HepG2 (cell line): ENCODE measurements around the gene BCAS3. TPM values are rescaled to one million over a fixed set of nuclear protein-coding genes. Genes with fewer than 3 reads are reported as not detected.

ENCODE experiments used
- ATF5 ChIP-seq: sonication (generic); formaldehyde crosslinking; IDR thresholded peaks from 2 replicates; pipeline ENCODE4 v1.4.0; 2020; ENCODE audit warnings: mild to moderate bottlenecking, low read depth, missing genetic modification reagents
- ETV6 ChIP-seq: sonication (generic); formaldehyde crosslinking; conservative IDR thresholded peaks from 2 replicates; pipeline ENCODE4 v1.4.0; 2020; ENCODE audit warnings: missing genetic modification reagents
- GZF1 ChIP-seq: sonication (generic); formaldehyde crosslinking; IDR thresholded peaks from 2 replicates; pipeline ENCODE4 v1.5.1; 2020; ENCODE audit warnings: mild to moderate bottlenecking, missing genetic modification reagents
- MAZ ChIP-seq, 2 experiments: sonication (generic) in 1 of 2; formaldehyde crosslinking in 1 of 2; IDR thresholded peaks; 2 replicates each; pipeline versions ENCODE4 v1.5.0 to v1.6.1; 2012 to 2020; ENCODE audit warnings: low read depth in 2 of 2, mild to moderate bottlenecking in 2 of 2, borderline replicate concordance in 1 of 2, improper control_type of control experiment in 1 of 2, low read length in 1 of 2, missing genetic modification reagents in 1 of 2, moderate library complexity in 1 of 2
- MED1 ChIP-seq: sonication (generic); formaldehyde crosslinking; IDR thresholded peaks from 2 replicates; pipeline ENCODE4 v1.4.0; 2020; ENCODE audit warnings: missing genetic modification reagents
- MED13 ChIP-seq: sonication (generic); formaldehyde crosslinking; IDR thresholded peaks from 2 replicates; pipeline ENCODE4 v1.5.0; 2020; ENCODE audit warnings: missing genetic modification reagents
- MEIS2 ChIP-seq: sonication (generic); formaldehyde crosslinking; IDR thresholded peaks from 2 replicates; pipeline ENCODE4 v1.9.0; 2021; ENCODE audit warnings: mild to moderate bottlenecking, missing genetic modification reagents
- NFE2 ChIP-seq: sonication (generic); formaldehyde crosslinking; IDR thresholded peaks from 2 replicates; pipeline ENCODE4 v1.4.0; 2020; ENCODE audit warnings: missing genetic modification reagents
- ONECUT2 ChIP-seq: sonication (generic); formaldehyde crosslinking; IDR thresholded peaks from 2 replicates; pipeline ENCODE4 v1.4.0; 2020; ENCODE audit warnings: missing genetic modification reagents
- RARA ChIP-seq: IDR thresholded peaks from 2 replicates; pipeline ENCODE4 v1.6.1; 2016; ENCODE audit warnings: missing genetic modification reagents, missing compliant biosample characterization
- RFXANK ChIP-seq: IDR thresholded peaks from 2 replicates; pipeline ENCODE4 v1.6.1; 2016
- RXRA ChIP-seq: sonication (generic); formaldehyde crosslinking; IDR thresholded peaks from 2 replicates; pipeline ENCODE4 v1.5.1; 2020; ENCODE audit warnings: missing genetic modification reagents
- SIX4 ChIP-seq: sonication (generic); formaldehyde crosslinking; IDR thresholded peaks from 2 replicates; pipeline ENCODE4 v1.4.0; 2020; ENCODE audit warnings: missing genetic modification reagents
- SMARCE1 ChIP-seq: fragments of 450-650 bp; IDR thresholded peaks from 2 replicates; pipeline ENCODE4 v1.6.1; 2017; ENCODE audit warnings: borderline replicate concordance
- SRF ChIP-seq: IDR thresholded peaks from 2 replicates; pipeline ENCODE4 v1.6.1; 2011; ENCODE audit warnings: mild to moderate bottlenecking, low read depth, low read length, moderate library complexity
- ZFP62 ChIP-seq: sonication (generic); formaldehyde crosslinking; IDR thresholded peaks from 2 replicates; pipeline ENCODE4 v1.4.0; 2020; ENCODE audit warnings: missing genetic modification reagents
- ZNF460 ChIP-seq: sonication (generic); formaldehyde crosslinking; IDR thresholded peaks from 2 replicates; pipeline ENCODE4 v1.5.1; 2020; ENCODE audit warnings: missing genetic modification reagents, mild to moderate bottlenecking, borderline replicate concordance
- ZNF713 ChIP-seq: sonication (generic); formaldehyde crosslinking; IDR thresholded peaks from 2 replicates; pipeline ENCODE4 v1.4.0; 2020; ENCODE audit warnings: mild to moderate bottlenecking, missing genetic modification reagents
- polyA plus RNA-seq, 8 experiments: library from polyadenylated mRNA; depleted of rRNA in 3 of 8; stranded (reverse) in 7 of 8; unstranded in 1 of 8; fragments of >200 nt; fragmentation: Illumina TruSeq in 4 of 8; extraction: Trizol in 4 of 8; gene quantifications; 2 replicates each; pipeline versions ENCODE4 v1.2.1 to v1.2.3, GENCODE V29; 2011 to 2016; ENCODE audit warnings: low read depth in 4 of 8, missing spikeins in 1 of 8, mixed read lengths in 1 of 8; ENCODE audit not compliant: insufficient read depth in 1 of 8
- total RNA-seq, 5 experiments: library from RNA; depleted of rRNA; stranded (reverse); fragments of >200 nt; fragmentation: Illumina TruSeq; extraction: Trizol; gene quantifications; 2 replicates each; pipeline ENCODE4 v1.2.3, GENCODE V29; 2016; ENCODE audit warnings: low read depth in 1 of 5
- TF ChIP-seq, protein P1 (sequence below): sonication (generic); formaldehyde crosslinking; IDR thresholded peaks from 2 replicates; pipeline ENCODE4 v1.4.0; 2020; ENCODE audit warnings: missing genetic modification reagents, borderline replicate concordance
- TF ChIP-seq, protein P2 (sequence below): sonication (generic); formaldehyde crosslinking; IDR thresholded peaks from 2 replicates; pipeline ENCODE4 v1.4.0; 2020; ENCODE audit warnings: mild to moderate bottlenecking, missing genetic modification reagents
- TF ChIP-seq, protein P3 (sequence below): IDR thresholded peaks from 2 replicates; pipeline ENCODE4 v1.6.1; 2012; ENCODE audit warnings: low read depth, low read length, improper control_type of control experiment
- TF ChIP-seq, protein P4 (sequence below): sonication (generic); formaldehyde crosslinking; IDR thresholded peaks from 2 replicates; pipeline ENCODE4 v1.4.0; 2020; ENCODE audit warnings: low read depth, mild to moderate bottlenecking, missing genetic modification reagents

Gene BCAS3
- total and polyA plus RNA-seq, 2 of the 13 experiments (the other 11 are each of a cell fraction or from before 2014, with no cell fraction given), result 10.7 to 11.2 TPM

DNA sequence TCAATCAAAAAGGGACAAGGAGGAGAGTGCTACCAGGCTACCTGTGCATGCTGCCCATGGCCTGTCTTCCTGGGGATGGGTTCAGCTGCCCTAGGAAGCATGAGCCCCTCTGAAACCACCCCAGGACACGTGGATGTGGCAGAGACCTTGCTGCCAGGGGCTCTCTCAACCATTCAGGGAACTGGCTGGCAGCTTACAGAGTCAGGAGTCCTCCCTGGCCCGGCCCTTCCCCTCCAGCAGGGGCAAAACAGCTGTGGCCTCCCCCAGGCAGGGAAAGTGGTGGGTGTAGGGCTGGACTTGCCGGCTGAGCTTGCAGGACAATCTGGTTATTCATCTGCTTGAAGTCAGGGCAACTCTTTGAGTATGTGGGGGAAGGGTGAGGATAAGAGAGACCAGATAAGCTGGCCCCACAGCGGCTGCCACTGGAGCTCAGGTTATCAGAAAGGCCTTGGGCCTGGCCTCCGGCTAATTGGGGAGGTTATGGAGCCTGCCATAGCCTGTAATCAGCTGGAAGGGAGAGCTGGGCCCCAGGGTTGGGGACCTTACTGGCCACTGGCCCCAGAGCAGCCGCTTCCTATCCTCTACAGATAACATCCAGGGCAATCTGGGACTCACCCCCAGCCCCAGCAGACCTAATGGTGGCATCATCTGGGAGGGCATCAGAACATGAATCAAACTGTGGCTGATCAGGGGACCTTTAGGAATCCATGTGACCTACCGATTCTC, 716.4 kb downstream of the BCAS3 start (continued):
- TF ChIP-seq NFE2 (no peak), RFXANK (CRISPR knock-in tag) (no peak), ZNF713 (CRISPR knock-in tag) (no peak), MAZ (IDR thresholded peaks at IDR 0.05; ENCODE audit: borderline replicate concordance, low read depth, low read length) (no peak), MAZ (CRISPR knock-in tag; IDR thresholded peaks at IDR 0.05; ENCODE audit: low read depth) (peak; percentile 53; the same call in 1 of the 2 replicates), ONECUT2 (CRISPR knock-in tag) (peak; percentile 45; the same call in 1 of the 2 replicates), ETV6 (CRISPR knock-in tag) (no peak), MED1 (CRISPR knock-in tag) (peak; percentile 63), SIX4 (CRISPR knock-in tag) (peak; percentile 31; the same call in 1 of the 2 replicates), MED13 (CRISPR knock-in tag) (peak; percentile 94; the same call in 1 of the 2 replicates), SMARCE1 (no peak), ZNF460 (CRISPR knock-in tag) (no peak), MEIS2 (CRISPR knock-in tag) (no peak), RXRA (CRISPR knock-in tag) (peak; percentile 83), ZFP62 (CRISPR knock-in tag) (no peak), SRF (no peak), GZF1 (CRISPR knock-in tag) (no peak), RARA (CRISPR knock-in tag) (no peak), ATF5 (CRISPR knock-in tag) (no peak)
- TF ChIP-seq, protein P1, sequence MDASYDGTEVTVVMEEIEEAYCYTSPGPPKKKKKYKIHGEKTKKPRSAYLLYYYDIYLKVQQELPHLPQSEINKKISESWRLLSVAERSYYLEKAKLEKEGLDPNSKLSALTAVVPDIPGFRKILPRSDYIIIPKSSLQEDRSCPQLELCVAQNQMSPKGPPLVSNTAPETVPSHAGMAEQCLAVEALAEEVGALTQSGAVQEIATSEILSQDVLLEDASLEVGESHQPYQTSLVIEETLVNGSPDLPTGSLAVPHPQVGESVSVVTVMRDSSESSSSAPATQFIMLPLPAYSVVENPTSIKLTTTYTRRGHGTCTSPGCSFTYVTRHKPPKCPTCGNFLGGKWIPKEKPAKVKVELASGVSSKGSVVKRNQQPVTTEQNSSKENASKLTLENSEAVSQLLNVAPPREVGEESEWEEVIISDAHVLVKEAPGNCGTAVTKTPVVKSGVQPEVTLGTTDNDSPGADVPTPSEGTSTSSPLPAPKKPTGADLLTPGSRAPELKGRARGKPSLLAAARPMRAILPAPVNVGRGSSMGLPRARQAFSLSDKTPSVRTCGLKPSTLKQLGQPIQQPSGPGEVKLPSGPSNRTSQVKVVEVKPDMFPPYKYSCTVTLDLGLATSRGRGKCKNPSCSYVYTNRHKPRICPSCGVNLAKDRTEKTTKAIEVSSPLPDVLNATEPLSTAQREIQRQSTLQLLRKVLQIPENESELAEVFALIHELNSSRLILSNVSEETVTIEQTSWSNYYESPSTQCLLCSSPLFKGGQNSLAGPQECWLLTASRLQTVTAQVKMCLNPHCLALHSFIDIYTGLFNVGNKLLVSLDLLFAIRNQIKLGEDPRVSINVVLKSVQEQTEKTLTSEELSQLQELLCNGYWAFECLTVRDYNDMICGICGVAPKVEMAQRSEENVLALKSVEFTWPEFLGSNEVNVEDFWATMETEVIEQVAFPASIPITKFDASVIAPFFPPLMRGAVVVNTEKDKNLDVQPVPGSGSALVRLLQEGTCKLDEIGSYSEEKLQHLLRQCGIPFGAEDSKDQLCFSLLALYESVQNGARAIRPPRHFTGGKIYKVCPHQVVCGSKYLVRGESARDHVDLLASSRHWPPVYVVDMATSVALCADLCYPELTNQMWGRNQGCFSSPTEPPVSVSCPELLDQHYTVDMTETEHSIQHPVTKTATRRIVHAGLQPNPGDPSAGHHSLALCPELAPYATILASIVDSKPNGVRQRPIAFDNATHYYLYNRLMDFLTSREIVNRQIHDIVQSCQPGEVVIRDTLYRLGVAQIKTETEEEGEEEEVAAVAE, result no peak
- TF ChIP-seq, protein P2, sequence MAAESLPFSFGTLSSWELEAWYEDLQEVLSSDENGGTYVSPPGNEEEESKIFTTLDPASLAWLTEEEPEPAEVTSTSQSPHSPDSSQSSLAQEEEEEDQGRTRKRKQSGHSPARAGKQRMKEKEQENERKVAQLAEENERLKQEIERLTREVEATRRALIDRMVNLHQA (CRISPR knock-in tag), result no peak
- TF ChIP-seq, protein P3, sequence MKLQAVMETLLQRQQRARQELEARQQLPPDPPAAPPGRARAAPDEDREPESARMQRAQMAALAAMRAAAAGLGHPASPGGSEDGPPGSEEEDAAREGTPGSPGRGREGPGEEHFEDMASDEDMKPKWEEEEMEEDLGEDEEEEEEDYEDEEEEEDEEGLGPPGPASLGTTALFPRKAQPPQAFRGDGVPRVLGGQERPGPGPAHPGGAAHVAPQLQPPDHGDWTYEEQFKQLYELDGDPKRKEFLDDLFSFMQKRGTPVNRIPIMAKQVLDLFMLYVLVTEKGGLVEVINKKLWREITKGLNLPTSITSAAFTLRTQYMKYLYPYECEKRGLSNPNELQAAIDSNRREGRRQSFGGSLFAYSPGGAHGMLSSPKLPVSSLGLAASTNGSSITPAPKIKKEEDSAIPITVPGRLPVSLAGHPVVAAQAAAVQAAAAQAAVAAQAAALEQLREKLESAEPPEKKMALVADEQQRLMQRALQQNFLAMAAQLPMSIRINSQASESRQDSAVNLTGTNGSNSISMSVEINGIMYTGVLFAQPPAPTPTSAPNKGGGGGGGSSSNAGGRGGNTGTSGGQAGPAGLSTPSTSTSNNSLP, result no peak
- TF ChIP-seq, protein P4, sequence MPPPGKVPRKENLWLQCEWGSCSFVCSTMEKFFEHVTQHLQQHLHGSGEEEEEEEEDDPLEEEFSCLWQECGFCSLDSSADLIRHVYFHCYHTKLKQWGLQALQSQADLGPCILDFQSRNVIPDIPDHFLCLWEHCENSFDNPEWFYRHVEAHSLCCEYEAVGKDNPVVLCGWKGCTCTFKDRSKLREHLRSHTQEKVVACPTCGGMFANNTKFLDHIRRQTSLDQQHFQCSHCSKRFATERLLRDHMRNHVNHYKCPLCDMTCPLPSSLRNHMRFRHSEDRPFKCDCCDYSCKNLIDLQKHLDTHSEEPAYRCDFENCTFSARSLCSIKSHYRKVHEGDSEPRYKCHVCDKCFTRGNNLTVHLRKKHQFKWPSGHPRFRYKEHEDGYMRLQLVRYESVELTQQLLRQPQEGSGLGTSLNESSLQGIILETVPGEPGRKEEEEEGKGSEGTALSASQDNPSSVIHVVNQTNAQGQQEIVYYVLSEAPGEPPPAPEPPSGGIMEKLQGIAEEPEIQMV (CRISPR knock-in tag), result peak; percentile 45; the same call in 1 of the 2 replicates
